Endothelial cell of umbilical vein (primary cell): Measurements from ENCODE around the gene ADAMTS12. TPM values are rescaled to one million over a fixed set of nuclear protein-coding genes. Genes with fewer than 3 reads are reported as not detected.

ENCODE experiments used
- BruUV-seq: library from RNA; stranded (reverse); fragments of 400-500 nt; replicated peaks from 2 replicates; lab custom pipeline; 2021; lab: Mats Ljungman, UMichigan
- CTCF ChIA-PET: fragments of 300-600, 350-600 bp; sonication (Branson Sonifier 250); formaldehyde crosslinking; loops from one replicate; lab custom pipeline; 2021; ENCODE audit warnings: antibody characterized with exemption, inconsistent platforms; lab: Charles Lee
- POLR2A ChIA-PET: fragments of 300-600, 350-600 bp; sonication (Branson Sonifier 250); formaldehyde crosslinking; loops from one replicate; lab custom pipeline; 2021; ENCODE audit warnings: antibody characterized with exemption, inconsistent platforms; lab: Charles Lee
- DNase-seq: peaks from one replicate; pipeline ENCODE4 v3.0.0-alpha.2; 2011; ENCODE audit warnings: low read depth, low spot score
- FAIRE-seq: peaks from 2 replicates; lab custom pipeline; 2011; peaks lifted over from hg19 to GRCh38; lab: Jason Lieb, UNC
- H2AFZ ChIP-seq: 2 replicates; pipeline ENCODE4 v1.6.0; 2012; ENCODE audit warnings: low read depth, low read length, control low read depth, inconsistent platforms
- H3K27ac ChIP-seq: 2 replicates; pipeline ENCODE4 v1.5.1; 2011; ENCODE audit warnings: low read depth, mild to moderate bottlenecking, control low read depth, low read length, moderate library complexity; ENCODE audit not compliant: insufficient read depth
- H3K27me3 ChIP-seq, 2 experiments: 2 replicates each; pipeline versions ENCODE4 v1.6.0 to v1.6.1; 2011; ENCODE audit warnings: low read length in 2 of 2, mixed read lengths in 1 of 2; ENCODE audit not compliant: control insufficient read depth in 2 of 2, insufficient read depth in 2 of 2
- H3K36me3 ChIP-seq, 2 experiments: 2 replicates in 1 of 2; 3 replicates in 1 of 2; pipeline ENCODE4 v1.5.1; 2011; ENCODE audit warnings: low read length in 2 of 2, mild to moderate bottlenecking in 1 of 2, moderate library complexity in 1 of 2; ENCODE audit not compliant: control insufficient read depth in 2 of 2, insufficient read depth in 2 of 2; ENCODE audit errors: extremely low read depth in 1 of 2
- H3K4me1 ChIP-seq: 3 replicates; pipeline ENCODE4 v1.5.1; 2011; ENCODE audit warnings: mild to moderate bottlenecking, low read length; ENCODE audit not compliant: control insufficient read depth, insufficient read depth; ENCODE audit errors: extremely low read depth
- H3K4me2 ChIP-seq: 2 replicates; pipeline ENCODE4 v1.6.1; 2011; ENCODE audit warnings: low read length, control low read depth, mixed read lengths; ENCODE audit not compliant: insufficient read depth
- H3K4me3 ChIP-seq, 3 experiments: fragments of 200-600 bp in 1 of 3; sonication (generic), shearing (Covaris generic) in 1 of 3; replicated peaks in 1 of 3; 2 replicates each; pipeline ENCODE4 v1.5.1; 2011 to 2016; ENCODE audit warnings: control low read depth in 3 of 3, low read length in 3 of 3, mild to moderate bottlenecking in 2 of 3, inconsistent platforms in 1 of 3, low read depth in 1 of 3, moderate library complexity in 1 of 3; ENCODE audit not compliant: insufficient read depth in 1 of 3
- H3K79me2 ChIP-seq: 2 replicates; pipeline ENCODE4 v1.6.0; 2012; ENCODE audit warnings: low read length, inconsistent platforms; ENCODE audit not compliant: control insufficient read depth, insufficient read depth
- H3K9ac ChIP-seq: replicated peaks from 2 replicates; pipeline ENCODE3; 2011; ENCODE audit warnings: low read length, control low read depth; ENCODE audit not compliant: insufficient read depth; ENCODE audit errors: extremely low read depth
- H3K9me1 ChIP-seq: replicated peaks from 3 replicates; pipeline ENCODE4 v1.6.0; 2011; ENCODE audit warnings: mild to moderate bottlenecking, low read length; ENCODE audit not compliant: control insufficient read depth, insufficient read depth; ENCODE audit errors: extremely low read depth
- H3K9me3 ChIP-seq: replicated peaks from 2 replicates; pipeline ENCODE4 v1.5.1; 2012; ENCODE audit warnings: low read length, inconsistent platforms; ENCODE audit not compliant: control insufficient read depth, insufficient read depth
- H4K20me1 ChIP-seq: replicated peaks from 2 replicates; pipeline ENCODE3; 2011; ENCODE audit warnings: mild to moderate bottlenecking, low read length; ENCODE audit not compliant: control insufficient read depth, insufficient read depth; ENCODE audit errors: extremely low read depth
- GATA2 ChIP-seq: IDR thresholded peaks from 2 replicates; pipeline ENCODE4 v1.7.0; 2011; ENCODE audit warnings: low read depth, mild to moderate bottlenecking, moderate library complexity, mixed read lengths, low read length; ENCODE audit not compliant: insufficient read length, insufficient read depth
- JUN ChIP-seq: IDR thresholded peaks from 2 replicates; pipeline ENCODE4 v1.6.1; 2011; ENCODE audit warnings: borderline replicate concordance, low read depth; ENCODE audit not compliant: insufficient read length, insufficient read depth
- MAX ChIP-seq: IDR thresholded peaks from 2 replicates; pipeline ENCODE4 v1.6.1; 2011; ENCODE audit not compliant: insufficient read depth, insufficient read length
- MYC ChIP-seq: IDR thresholded peaks from one replicate; pipeline ENCODE4 v1.6.1; 2011; ENCODE audit warnings: mild to moderate bottlenecking, low read depth, low read length
- POLR2A ChIP-seq: IDR thresholded peaks from 2 replicates; pipeline ENCODE4 v1.6.1; 2012; ENCODE audit warnings: low read depth, mild to moderate bottlenecking, control low read depth, low read length
- POLR2AphosphoS5 ChIP-seq: IDR thresholded peaks from 2 replicates; pipeline ENCODE4 v1.6.1; 2012; ENCODE audit warnings: low read depth, mild to moderate bottlenecking, control low read depth, low read length, moderate library complexity; ENCODE audit not compliant: insufficient read depth
- dilution Hi-C: fragments of 300-500 bp; cut with MboI; formaldehyde crosslinking; loops from one replicate; pipeline ENCODE4 v1.15.0; 2019; ENCODE audit warnings: low sequenced_read_pairs; ENCODE audit not compliant: extremely low pct_ligation_motif_present
- intact Hi-C: fragments of 100-400 bp; cut with micrococcal nuclease; formaldehyde crosslinking; loops from one replicate; pipeline ENCODE4 v1.10.0; 2022
- polyA plus RNA-seq, 4 experiments: library from polyadenylated mRNA; depleted of rRNA in 3 of 4; stranded (reverse) in 3 of 4; unstranded in 1 of 4; fragments of >200 nt; gene quantifications; 2 replicates each; pipeline versions ENCODE4 v1.2.1 to v1.2.3, GENCODE V29; 2011 to 2012; ENCODE audit warnings: missing spikeins in 1 of 4
- total RNA-seq: library from RNA; stranded (reverse); gene quantifications from 2 replicates; pipeline ENCODE4 v1.2.3, GENCODE V29; 2021

ADAMTS12 gene
- total and polyA plus RNA-seq, 2 donors (not counting 3 experiments of a cell fraction or from before 2014, with no cell fraction given): 0.88 TPM; not detected in 1

GRCh38 chr5:33743099-33743498, 148.7 kb downstream of the ADAMTS12 start:
- no peak overlapping the region for H2AFZ ChIP-seq
- POLR2A ChIA-PET: no interaction called here
- no TSS peak for BruUV-seq
- no peaks in the 10 kb centered on the region for H3K4me1 ChIP-seq
- H3K9ac ChIP-seq: no peak overlapping the region
- TF ChIP-seq POLR2AphosphoS5 (no peak), POLR2A (no peak), MAX (no peak), MYC (no peak), GATA2 (no peak)
- no peak overlapping the region for H3K4me2 ChIP-seq
- H3K4me3 ChIP-seq: no peak overlapping the region
- H3K36me3 ChIP-seq: no peaks in the 10 kb centered on the region
- FAIRE-seq (no peak), DNase-seq (no peak)
- no peak overlapping the region for H3K27ac ChIP-seq
- CTCF ChIA-PET: interaction anchor here (1.2 kb wide), 1 partner anchor 9 kb away, joined by 3 read pairs; no protein-coding TSS in a partner anchor
- no peaks in the 10 kb centered on the region for H4K20me1 ChIP-seq
- H3K27me3 ChIP-seq: no peaks in the 10 kb centered on the region
- no peaks in the 10 kb centered on the region for H3K9me3 ChIP-seq
- dilution Hi-C loops (no loop called here), intact Hi-C loops (no loop called here)
- H3K9me1 ChIP-seq: no peaks in the 10 kb centered on the region
- H3K79me2 ChIP-seq: no peaks in the 10 kb centered on the region

- DNase-seq (no peak), FAIRE-seq (no peak)
- dilution Hi-C loops: no loop called here
- no peaks in the 10 kb centered on the region for H3K4me1 ChIP-seq
- TF ChIP-seq JUN (no peak), MYC (no peak)
- H3K9me3 ChIP-seq: no peaks in the 10 kb centered on the region
- no peaks in the 10 kb centered on the region for H3K27me3 ChIP-seq
- H3K9ac ChIP-seq: no peak overlapping the region
- BruUV-seq: no TSS peak
- H3K9me1 ChIP-seq: no peaks in the 10 kb centered on the region
- no peak overlapping the region for H3K4me3 ChIP-seq
- H3K79me2 ChIP-seq: no peaks in the 10 kb centered on the region
- no peak overlapping the region for H3K4me2 ChIP-seq
- H2AFZ ChIP-seq: no peak overlapping the region
- no peaks in the 10 kb centered on the region for H4K20me1 ChIP-seq
- H3K36me3 ChIP-seq: no peaks in the 10 kb centered on the region
- POLR2A ChIA-PET: no interaction called here
- CTCF ChIA-PET: no interaction called here
- intact Hi-C loops: no loop called here
- H3K27ac ChIP-seq: no peak overlapping the region
These were observed 149.6 kb downstream of the ADAMTS12 start for GRCh38 chr5:33742181-33742580.
